ENCODE results near the gene UBXN11. TPM values are rescaled to one million over a fixed set of nuclear protein-coding genes. Genes with fewer than 3 reads are reported as not detected.
A peak's percentile ranks its signal among the peaks of the same experiment; 100 is the strongest.

Gene UBXN11
- 17.1 and 19.0 TPM in 2 replicates for total RNA-seq

GRCh38 chr1:26306290-26307229 lies at the start of gene UBXN11:
UBXN11 (minus strand) TSS chr1:26306636; CDS start chr1:26302883, 3,753 bp downstream.
- no peaks in the 10 kb centered on the region for H3K27me3 Mint-ChIP-seq
- no peaks in the 10 kb centered on the region for H3K9me3 Mint-ChIP-seq
- no peaks in the 10 kb centered on the region for H3K36me3 Mint-ChIP-seq (ENCODE audit: low read depth)
- peak; percentile 98 for DNase-seq
- intact Hi-C loops (cut with micrococcal nuclease) = loop anchor here (1.0 kb wide), 3 partner anchors 13 to 401 kb away; no protein-coding TSS in a partner anchor
- peak within 1 kb of the TSS; percentile 98 for H3K4me3 Mint-ChIP-seq
- peaks cover 30% of the 10 kb centered on the region for H3K4me1 Mint-ChIP-seq
- H3K27ac Mint-ChIP-seq = peak within 1 kb of the TSS; percentile 93

GRCh38 chr1:26356106-26356505 lies 49.7 kb upstream of the UBXN11 start:
- no peak overlapping the region for H3K4me3 Mint-ChIP-seq
- H3K4me1 Mint-ChIP-seq = peaks cover 29% of the 10 kb centered on the region
- no peaks in the 10 kb centered on the region for H3K9me3 Mint-ChIP-seq
- H3K27ac Mint-ChIP-seq = no peak overlapping the region
- H3K27me3 Mint-ChIP-seq = peaks cover 12% of the 10 kb centered on the region
- no peak for DNase-seq
- intact Hi-C loops (cut with micrococcal nuclease) = no loop called here
- no peaks in the 10 kb centered on the region for H3K36me3 Mint-ChIP-seq (ENCODE audit: low read depth)

- H3K27ac Mint-ChIP-seq = peak overlapping the region; percentile 38
- peaks cover 19% of the 10 kb centered on the region for H3K4me1 Mint-ChIP-seq
- H3K36me3 Mint-ChIP-seq (ENCODE audit: low read depth) = no peaks in the 10 kb centered on the region
- intact Hi-C loops (cut with micrococcal nuclease) = no loop called here
- no peak overlapping the region for H3K4me3 Mint-ChIP-seq
- H3K27me3 Mint-ChIP-seq = peaks cover 8% of the 10 kb centered on the region
- H3K9me3 Mint-ChIP-seq = no peaks in the 10 kb centered on the region
- no peak for DNase-seq
Measured at GRCh38 chr1:26354972-26355371, 48.5 kb upstream of the UBXN11 start.

- no peak for DNase-seq
- Mint-ChIP-seq H3K9me3 (no peaks in the 10 kb centered on the region), H3K27me3 (peaks cover 3% of the 10 kb centered on the region), H3K4me3 (no peak within 1 kb of the TSS), H3K27ac (peak within 1 kb of the TSS; percentile 38), H3K4me1 (peaks cover 16% of the 10 kb centered on the region), H3K36me3 (ENCODE audit: low read depth) (no peaks in the 10 kb centered on the region)
- intact Hi-C loops (cut with micrococcal nuclease) = no loop called here
Measured at GRCh38 chr1:26353976-26354820, 47.8 kb upstream of the UBXN11 start, which contains the start of gene CRYBG2. CRYBG2 (minus strand) TSS chr1:26354130; CDS start chr1:26346657, 7,473 bp downstream.

GRCh38 chr1:26353210-26353859 lies 46.9 kb upstream of the UBXN11 start:
- Mint-ChIP-seq H3K4me1 (peaks cover 7% of the 10 kb centered on the region), H3K27me3 (no peaks in the 10 kb centered on the region), H3K9me3 (no peaks in the 10 kb centered on the region), H3K4me3 (no peak overlapping the region), H3K27ac (no peak overlapping the region), H3K36me3 (ENCODE audit: low read depth) (no peaks in the 10 kb centered on the region)
- intact Hi-C loops (cut with micrococcal nuclease) = no loop called here
- DNase-seq = no peak

- Mint-ChIP-seq H3K4me3 (no peak overlapping the region), H3K4me1 (peaks cover 3% of the 10 kb centered on the region), H3K9me3 (no peaks in the 10 kb centered on the region), H3K36me3 (ENCODE audit: low read depth) (no peaks in the 10 kb centered on the region), H3K27me3 (no peaks in the 10 kb centered on the region), H3K27ac (no peak overlapping the region)
- intact Hi-C loops (cut with micrococcal nuclease) = no loop called here
- no peak for DNase-seq
Measured at GRCh38 chr1:26352338-26352679, 45.9 kb upstream of the UBXN11 start.

GRCh38 chr1:26351590-26352337 lies 45.3 kb upstream of the UBXN11 start:
- H3K4me1 Mint-ChIP-seq = peaks cover 3% of the 10 kb centered on the region
- H3K9me3 Mint-ChIP-seq = no peaks in the 10 kb centered on the region
- no peak for DNase-seq
- intact Hi-C loops (cut with micrococcal nuclease) = no loop called here
- no peak overlapping the region for H3K4me3 Mint-ChIP-seq
- no peaks in the 10 kb centered on the region for H3K27me3 Mint-ChIP-seq
- no peak overlapping the region for H3K27ac Mint-ChIP-seq
- no peaks in the 10 kb centered on the region for H3K36me3 Mint-ChIP-seq (ENCODE audit: low read depth)

GRCh38 chr1:26350701-26351589 lies 44.5 kb upstream of the UBXN11 start:
- Mint-ChIP-seq H3K4me3 (no peak overlapping the region), H3K27me3 (no peaks in the 10 kb centered on the region), H3K9me3 (no peaks in the 10 kb centered on the region), H3K27ac (peak overlapping the region; percentile 43), H3K4me1 (peaks cover 3% of the 10 kb centered on the region), H3K36me3 (ENCODE audit: low read depth) (no peaks in the 10 kb centered on the region)
- DNase-seq = no peak
- intact Hi-C loops (cut with micrococcal nuclease) = no loop called here

- intact Hi-C loops (cut with micrococcal nuclease) = no loop called here
- DNase-seq = no peak
- no peak overlapping the region for H3K27ac Mint-ChIP-seq
- no peaks in the 10 kb centered on the region for H3K27me3 Mint-ChIP-seq
- H3K36me3 Mint-ChIP-seq (ENCODE audit: low read depth) = no peaks in the 10 kb centered on the region
- no peaks in the 10 kb centered on the region for H3K9me3 Mint-ChIP-seq
- H3K4me1 Mint-ChIP-seq = no peaks in the 10 kb centered on the region
- no peak overlapping the region for H3K4me3 Mint-ChIP-seq
Measured at GRCh38 chr1:26350343-26350700, 43.9 kb upstream of the UBXN11 start.

GRCh38 chr1:26349877-26350244 lies 43.4 kb upstream of the UBXN11 start:
- Mint-ChIP-seq H3K4me1 (no peaks in the 10 kb centered on the region), H3K9me3 (no peaks in the 10 kb centered on the region), H3K27me3 (no peaks in the 10 kb centered on the region), H3K4me3 (no peak overlapping the region), H3K36me3 (ENCODE audit: low read depth) (no peaks in the 10 kb centered on the region), H3K27ac (no peak overlapping the region)
- DNase-seq = no peak
- intact Hi-C loops (cut with micrococcal nuclease) = no loop called here

GRCh38 chr1:26349188-26349876 lies 42.9 kb upstream of the UBXN11 start:
- intact Hi-C loops (cut with micrococcal nuclease) = no loop called here
- H3K4me1 Mint-ChIP-seq = no peaks in the 10 kb centered on the region
- no peaks in the 10 kb centered on the region for H3K9me3 Mint-ChIP-seq
- no peak overlapping the region for H3K4me3 Mint-ChIP-seq
- no peak overlapping the region for H3K27ac Mint-ChIP-seq
- no peaks in the 10 kb centered on the region for H3K27me3 Mint-ChIP-seq
- H3K36me3 Mint-ChIP-seq (ENCODE audit: low read depth) = no peaks in the 10 kb centered on the region
- no peak for DNase-seq

Data from activated CD4-positive, alpha-beta T cell treated with anti-CD3 and anti-CD28 coated beads, Interleukin-2, amount 10 ng/mL, durations not matched to agents 24 days and 14 days (primary cell).